HepG2 (cell line): ENCODE measurements around the gene DAAM2.

ENCODE experiments used
- CEBPB ChIP-seq: IDR thresholded peaks from 2 replicates; pipeline ENCODE4 v1.6.1; 2011; ENCODE audit warnings: low read depth, low read length, improper control_type of control experiment, borderline replicate concordance
- CREB1 ChIP-seq, 2 experiments: fragments of 450-650 bp in 1 of 2; IDR thresholded peaks; 2 replicates each; pipeline ENCODE4 v1.6.1; 2016 to 2017; ENCODE audit warnings: control low read depth in 1 of 2, mild to moderate bottlenecking in 1 of 2, missing compliant biosample characterization in 1 of 2, missing genetic modification characterization in 1 of 2
- EP300 ChIP-seq, 3 experiments: sonication (generic) in 1 of 3; formaldehyde crosslinking in 1 of 3; IDR thresholded peaks; 2 replicates each; pipeline versions ENCODE4 v1.5.1 to v1.6.1; 2011 to 2020; ENCODE audit warnings: low read depth in 2 of 3, low read length in 2 of 3, borderline replicate concordance in 1 of 3, improper control_type of control experiment in 1 of 3, mild to moderate bottlenecking in 1 of 3, missing genetic modification reagents in 1 of 3, moderate library complexity in 1 of 3
- NFIC ChIP-seq: IDR thresholded peaks from 2 replicates; pipeline ENCODE4 v1.6.1; 2012; ENCODE audit warnings: mild to moderate bottlenecking, low read length, inconsistent platforms
- RAD21 ChIP-seq: fragments of 450-650 bp; formaldehyde crosslinking; IDR thresholded peaks from 2 replicates; pipeline ENCODE4 v1.5.0; 2020; ENCODE audit warnings: mild to moderate bottlenecking
- RNF2 ChIP-seq: fragments of 450-650 bp; conservative IDR thresholded peaks from 2 replicates; pipeline ENCODE4 v1.6.1; 2016; ENCODE audit warnings: low read depth
- TCF7L2 ChIP-seq: IDR thresholded peaks from 2 replicates; pipeline ENCODE4 v1.6.1; 2011; ENCODE audit warnings: mild to moderate bottlenecking, low read depth, low read length, moderate library complexity
- TF ChIP-seq, protein P1 (sequence below): sonication (generic); formaldehyde crosslinking; IDR thresholded peaks from 2 replicates; pipeline ENCODE4 v1.5.1; 2020; ENCODE audit warnings: missing genetic modification reagents, mild to moderate bottlenecking, borderline replicate concordance
- TF ChIP-seq, protein P2 (sequence below): sonication (generic); formaldehyde crosslinking; IDR thresholded peaks from 2 replicates; pipeline ENCODE4 v1.4.0; 2020; ENCODE audit warnings: missing genetic modification reagents

DNA sequence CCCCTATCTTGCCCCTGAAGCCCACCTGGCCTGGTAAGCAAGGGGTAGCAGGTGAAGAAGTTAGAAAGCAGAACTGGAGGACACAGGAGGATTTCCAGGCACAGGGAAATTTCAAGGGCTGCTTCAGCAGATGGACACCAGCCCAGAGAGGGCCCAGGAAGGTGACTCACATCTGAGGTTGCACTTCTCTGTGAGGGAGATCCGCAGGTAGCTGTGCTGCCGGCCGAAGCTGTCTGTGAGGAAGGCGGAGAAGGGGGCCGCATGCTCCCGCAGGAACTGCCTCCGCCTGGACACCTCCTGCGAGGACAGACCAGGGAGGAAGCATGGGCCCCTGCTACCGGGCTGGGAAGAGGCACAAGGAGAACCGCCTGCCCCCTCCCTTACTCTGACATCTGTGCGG lies 135.0 kb downstream of the DAAM2 start:
- TF ChIP-seq EP300 (IDR thresholded peaks at IDR 0.05; ENCODE audit: low read depth in 2 of 2, low read length in 2 of 2) (no peak), EP300 (CRISPR knock-in tag; IDR thresholded peaks at IDR 0.05; ENCODE audit: borderline replicate concordance) (no peak), RAD21 (CRISPR knock-in tag) (no peak), TCF7L2 (no peak), CEBPB (no peak), CREB1 (IDR thresholded peaks at IDR 0.05) (no peak), CREB1 (CRISPR knock-in tag; IDR thresholded peaks at IDR 0.05) (no peak), NFIC (no peak), RNF2 (no peak)
- TF ChIP-seq, protein P1, sequence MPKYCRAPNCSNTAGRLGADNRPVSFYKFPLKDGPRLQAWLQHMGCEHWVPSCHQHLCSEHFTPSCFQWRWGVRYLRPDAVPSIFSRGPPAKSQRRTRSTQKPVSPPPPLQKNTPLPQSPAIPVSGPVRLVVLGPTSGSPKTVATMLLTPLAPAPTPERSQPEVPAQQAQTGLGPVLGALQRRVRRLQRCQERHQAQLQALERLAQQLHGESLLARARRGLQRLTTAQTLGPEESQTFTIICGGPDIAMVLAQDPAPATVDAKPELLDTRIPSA (CRISPR knock-in tag): no peak
- TF ChIP-seq, protein P2, sequence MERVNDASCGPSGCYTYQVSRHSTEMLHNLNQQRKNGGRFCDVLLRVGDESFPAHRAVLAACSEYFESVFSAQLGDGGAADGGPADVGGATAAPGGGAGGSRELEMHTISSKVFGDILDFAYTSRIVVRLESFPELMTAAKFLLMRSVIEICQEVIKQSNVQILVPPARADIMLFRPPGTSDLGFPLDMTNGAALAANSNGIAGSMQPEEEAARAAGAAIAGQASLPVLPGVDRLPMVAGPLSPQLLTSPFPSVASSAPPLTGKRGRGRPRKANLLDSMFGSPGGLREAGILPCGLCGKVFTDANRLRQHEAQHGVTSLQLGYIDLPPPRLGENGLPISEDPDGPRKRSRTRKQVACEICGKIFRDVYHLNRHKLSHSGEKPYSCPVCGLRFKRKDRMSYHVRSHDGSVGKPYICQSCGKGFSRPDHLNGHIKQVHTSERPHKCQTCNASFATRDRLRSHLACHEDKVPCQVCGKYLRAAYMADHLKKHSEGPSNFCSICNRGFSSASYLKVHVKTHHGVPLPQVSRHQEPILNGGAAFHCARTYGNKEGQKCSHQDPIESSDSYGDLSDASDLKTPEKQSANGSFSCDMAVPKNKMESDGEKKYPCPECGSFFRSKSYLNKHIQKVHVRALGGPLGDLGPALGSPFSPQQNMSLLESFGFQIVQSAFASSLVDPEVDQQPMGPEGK (CRISPR knock-in tag): no peak
